Measurements from ENCODE around the gene AUTS2. TPM values are rescaled to one million over a fixed set of nuclear protein-coding genes. Genes with fewer than 3 reads are reported as not detected.

The AUTS2 gene
- total RNA-seq, 1 donor from 2014 or later = 56.0 TPM

DNA sequence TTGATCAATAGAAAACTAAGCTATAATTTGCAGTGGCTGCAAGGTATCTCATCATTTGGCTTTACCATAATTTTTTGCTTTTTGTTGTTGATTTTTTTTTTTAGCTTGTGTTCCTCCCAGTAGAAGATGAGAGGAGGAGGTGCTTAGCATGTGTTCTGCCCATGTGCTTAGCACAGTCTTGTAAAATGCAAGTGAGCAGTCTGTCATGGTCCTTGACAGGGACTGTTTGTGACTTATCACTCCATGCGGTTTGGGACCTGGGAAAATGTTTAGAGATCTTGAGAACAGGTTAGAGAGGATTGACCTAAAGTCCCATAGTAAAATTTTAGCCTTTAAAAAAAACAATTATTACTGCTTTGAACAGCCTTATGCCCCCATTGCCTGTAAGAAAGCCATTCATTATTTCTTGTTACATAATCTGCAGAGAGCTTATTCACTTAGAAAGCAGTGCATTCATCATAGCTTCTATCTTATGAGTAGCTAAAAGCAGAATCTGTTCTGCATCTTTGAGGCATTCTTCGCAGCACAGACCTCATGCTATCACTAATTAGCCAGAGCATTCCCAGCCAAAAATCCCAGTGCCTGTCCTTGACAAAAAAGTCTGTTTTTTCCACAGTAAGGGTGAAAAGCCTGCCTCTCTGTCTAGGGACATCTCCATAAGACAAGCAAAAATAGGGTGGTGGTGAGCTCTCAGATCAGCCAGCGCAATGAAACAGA is 784.9 kb downstream of the AUTS2 start:
- H3K27me3 ChIP-seq = no peaks in the 10 kb centered on the region
- ATAC-seq (no peak), DNase-seq (no peak)
- no peaks in the 10 kb centered on the region for H3K36me3 ChIP-seq
- no peak overlapping the region for H3K4me3 ChIP-seq
- TF ChIP-seq, protein P1, sequence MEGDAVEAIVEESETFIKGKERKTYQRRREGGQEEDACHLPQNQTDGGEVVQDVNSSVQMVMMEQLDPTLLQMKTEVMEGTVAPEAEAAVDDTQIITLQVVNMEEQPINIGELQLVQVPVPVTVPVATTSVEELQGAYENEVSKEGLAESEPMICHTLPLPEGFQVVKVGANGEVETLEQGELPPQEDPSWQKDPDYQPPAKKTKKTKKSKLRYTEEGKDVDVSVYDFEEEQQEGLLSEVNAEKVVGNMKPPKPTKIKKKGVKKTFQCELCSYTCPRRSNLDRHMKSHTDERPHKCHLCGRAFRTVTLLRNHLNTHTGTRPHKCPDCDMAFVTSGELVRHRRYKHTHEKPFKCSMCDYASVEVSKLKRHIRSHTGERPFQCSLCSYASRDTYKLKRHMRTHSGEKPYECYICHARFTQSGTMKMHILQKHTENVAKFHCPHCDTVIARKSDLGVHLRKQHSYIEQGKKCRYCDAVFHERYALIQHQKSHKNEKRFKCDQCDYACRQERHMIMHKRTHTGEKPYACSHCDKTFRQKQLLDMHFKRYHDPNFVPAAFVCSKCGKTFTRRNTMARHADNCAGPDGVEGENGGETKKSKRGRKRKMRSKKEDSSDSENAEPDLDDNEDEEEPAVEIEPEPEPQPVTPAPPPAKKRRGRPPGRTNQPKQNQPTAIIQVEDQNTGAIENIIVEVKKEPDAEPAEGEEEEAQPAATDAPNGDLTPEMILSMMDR (IDR thresholded peaks at IDR 0.05) = no peak
- intact Hi-C loops (cut with DNase I) = no loop called here
- H3K27ac ChIP-seq = no peak overlapping the region
- H3K9me3 ChIP-seq = no peaks in the 10 kb centered on the region
- H3K4me1 ChIP-seq = no peaks in the 10 kb centered on the region

DNA sequence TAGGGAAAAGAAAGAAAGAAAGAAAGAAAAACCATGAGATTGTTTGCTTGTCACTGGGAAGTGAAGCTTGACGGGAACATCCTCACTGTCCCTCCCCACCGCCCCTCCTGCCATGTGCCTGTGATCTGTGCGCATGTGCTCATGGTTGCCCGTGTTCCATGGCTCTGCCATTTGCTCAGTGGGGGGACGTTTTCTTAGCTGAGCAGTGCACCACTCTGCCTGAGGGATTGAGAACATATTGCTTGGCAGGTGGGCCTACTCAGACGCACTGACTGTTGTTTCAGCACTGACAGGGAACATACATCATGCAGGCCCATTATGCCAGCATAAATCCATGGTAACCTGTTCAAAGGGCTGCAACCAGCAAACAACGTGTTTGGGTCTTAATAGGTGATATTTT is 785.7 kb downstream of the AUTS2 start:
- no peak for DNase-seq
- Histone ChIP-seq H3K27ac (no peak overlapping the region), H3K9me3 (no peaks in the 10 kb centered on the region), H3K4me3 (no peak overlapping the region), H3K4me1 (no peaks in the 10 kb centered on the region), H3K36me3 (no peaks in the 10 kb centered on the region), H3K27me3 (no peaks in the 10 kb centered on the region)
- intact Hi-C loops (cut with DNase I) = no loop called here
- ATAC-seq = no peak
- TF ChIP-seq, protein P1 (IDR thresholded peaks at IDR 0.05) = no peak

DNA sequence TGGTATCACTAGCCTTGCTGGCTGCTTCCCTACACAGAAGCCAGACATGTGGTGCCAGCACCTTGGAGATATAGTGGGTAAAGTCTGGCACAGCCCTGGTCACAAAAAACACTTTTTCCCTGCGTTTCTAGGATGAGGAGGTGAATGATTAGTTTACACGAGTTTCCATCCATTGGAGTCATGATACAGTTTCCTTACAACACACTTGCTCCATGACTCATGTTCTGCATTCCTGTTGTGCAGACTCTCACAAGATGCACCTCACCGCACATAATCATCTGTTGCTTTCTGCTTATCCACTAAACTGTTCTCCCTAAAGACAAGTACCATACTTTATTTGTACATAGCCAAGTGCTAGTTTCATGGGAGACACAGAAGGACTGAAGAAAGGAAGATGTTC is 786.6 kb downstream of the AUTS2 start:
- DNase-seq (no peak), ATAC-seq (no peak)
- TF ChIP-seq, protein P1 (IDR thresholded peaks at IDR 0.05) = no peak
- no peaks in the 10 kb centered on the region for H3K36me3 ChIP-seq
- H3K9me3 ChIP-seq = no peaks in the 10 kb centered on the region
- no peak overlapping the region for H3K27ac ChIP-seq
- no peaks in the 10 kb centered on the region for H3K27me3 ChIP-seq
- intact Hi-C loops (cut with DNase I) = no loop called here
- no peaks in the 10 kb centered on the region for H3K4me1 ChIP-seq
- no peak overlapping the region for H3K4me3 ChIP-seq

DNA sequence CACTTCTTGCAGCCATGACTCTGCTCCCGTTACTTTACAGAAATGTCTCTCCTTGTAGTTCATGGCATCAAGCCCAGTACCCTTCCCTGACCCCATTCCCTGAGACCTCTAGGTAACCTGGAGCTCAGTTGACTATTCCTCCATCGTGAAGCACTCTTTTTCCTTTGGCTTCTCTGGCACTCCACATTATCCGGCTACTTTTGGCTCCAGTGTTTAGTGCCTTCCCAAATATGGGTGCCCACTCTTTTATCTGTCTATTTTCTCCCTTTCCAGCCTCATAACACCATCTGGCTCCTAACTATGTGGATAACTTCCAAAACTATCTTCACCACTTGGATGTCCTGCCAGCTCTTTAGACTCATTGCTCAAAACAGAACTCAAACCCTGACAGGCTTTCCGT is 788.9 kb downstream of the AUTS2 start:
- ATAC-seq (no peak), DNase-seq (no peak)
- intact Hi-C loops (cut with DNase I) = no loop called here
- TF ChIP-seq, protein P1 (IDR thresholded peaks at IDR 0.05) = no peak
- Histone ChIP-seq H3K27ac (no peak overlapping the region), H3K4me3 (no peak overlapping the region), H3K4me1 (no peaks in the 10 kb centered on the region), H3K27me3 (no peaks in the 10 kb centered on the region), H3K9me3 (no peaks in the 10 kb centered on the region), H3K36me3 (no peaks in the 10 kb centered on the region)

DNA sequence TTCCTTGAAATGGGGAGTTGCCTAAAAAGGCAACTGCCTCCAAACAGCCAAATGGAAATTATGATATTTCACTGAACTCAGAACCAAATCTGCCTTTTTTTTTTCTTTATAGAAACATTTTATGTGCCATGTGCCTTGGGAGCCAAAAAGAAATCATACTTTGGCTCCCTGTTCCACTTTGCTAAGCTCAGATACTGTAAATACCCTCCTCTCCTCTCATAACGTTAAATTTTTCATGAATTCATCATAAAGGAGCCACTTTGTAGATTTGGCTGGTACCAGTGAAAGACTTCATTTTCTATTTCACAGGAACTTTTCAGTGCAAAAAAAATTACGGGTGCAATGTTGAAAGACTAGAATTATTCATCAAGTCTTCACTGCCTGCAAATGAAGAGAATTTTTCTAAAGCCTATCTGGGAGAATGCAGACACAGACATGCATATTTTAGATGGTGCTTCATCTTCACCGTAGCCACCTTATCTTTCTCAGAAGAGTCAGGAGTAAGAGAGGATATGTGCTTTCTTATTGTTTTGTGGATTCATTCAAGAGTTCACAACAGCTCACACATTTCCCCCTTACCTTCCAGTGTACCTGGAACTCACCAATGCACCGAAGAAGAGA is 791.4 kb downstream of the AUTS2 start:
- H3K36me3 ChIP-seq = no peaks in the 10 kb centered on the region
- DNase-seq (no peak), ATAC-seq (no peak)
- H3K27me3 ChIP-seq = no peaks in the 10 kb centered on the region
- TF ChIP-seq, protein P1 (IDR thresholded peaks at IDR 0.05) = no peak
- H3K9me3 ChIP-seq = no peaks in the 10 kb centered on the region
- intact Hi-C loops (cut with DNase I) = no loop called here
- no peaks in the 10 kb centered on the region for H3K4me1 ChIP-seq
- H3K27ac ChIP-seq = no peak overlapping the region
- no peak overlapping the region for H3K4me3 ChIP-seq
